MV-4-11 (cell line): ENCODE results near the gene SIGLEC7.

ENCODE experiments used
- DNase-seq: peaks from one replicate; lab custom pipeline; 2025; lab: John Stamatoyannopoulos, UW

SIGLEC7 gene

GRCh38 chr19:51169283-51169918, 27.3 kb downstream of the SIGLEC7 start:
- peak; percentile 77 for DNase-seq

- peak; percentile 17 for DNase-seq
Observed at GRCh38 chr19:51172223-51172622, 30.1 kb downstream of the SIGLEC7 start.

GRCh38 chr19:51173681-51174080, 31.6 kb downstream of the SIGLEC7 start:
- no peak for DNase-seq

GRCh38 chr19:51179256-51179655, 37.2 kb downstream of the SIGLEC7 start:
- no peak for DNase-seq

- DNase-seq, result no peak
Observed at GRCh38 chr19:51181377-51181912, 39.3 kb downstream of the SIGLEC7 start.

- peak; percentile 96 for DNase-seq
Observed at GRCh38 chr19:51181913-51182419, 39.9 kb downstream of the SIGLEC7 start.

- DNase-seq, result no peak
Observed at GRCh38 chr19:51183629-51184028, 41.5 kb downstream of the SIGLEC7 start.

GRCh38 chr19:51185069-51185867, 43.2 kb downstream of the SIGLEC7 start:
- DNase-seq, result no peak

- no peak for DNase-seq
Observed at GRCh38 chr19:51185868-51186215, 43.7 kb downstream of the SIGLEC7 start.

- no peak for DNase-seq
Observed at GRCh38 chr19:51186323-51186722, 44.2 kb downstream of the SIGLEC7 start.

- no peak for DNase-seq
Observed at GRCh38 chr19:51187395-51188226, 45.5 kb downstream of the SIGLEC7 start.

GRCh38 chr19:51188227-51188559, 46.1 kb downstream of the SIGLEC7 start:
- no peak for DNase-seq

- DNase-seq, result no peak
Observed at GRCh38 chr19:51192689-51193088, 50.6 kb downstream of the SIGLEC7 start.

GRCh38 chr19:51194527-51195315, 52.6 kb downstream of the SIGLEC7 start:
- no peak for DNase-seq

- peak; percentile 53 for DNase-seq
Observed at GRCh38 chr19:51195316-51195586, 53.1 kb downstream of the SIGLEC7 start.

- DNase-seq, result no peak
Observed at GRCh38 chr19:51195616-51196015, 53.5 kb downstream of the SIGLEC7 start.

- DNase-seq, result no peak
Observed at GRCh38 chr19:51196181-51196580, 54.1 kb downstream of the SIGLEC7 start.

GRCh38 chr19:51198641-51199040, 56.5 kb downstream of the SIGLEC7 start:
- DNase-seq, result no peak

- no peak for DNase-seq
Observed at GRCh38 chr19:51200071-51200666, 58.1 kb downstream of the SIGLEC7 start.

GRCh38 chr19:51201712-51202111, 59.6 kb downstream of the SIGLEC7 start:
- DNase-seq, result no peak
